CD4-positive, alpha-beta T cell treated with Interleukin-1 beta for 1 hour (primary cell): ENCODE data around the gene SPARC.

Source experiments
- DNase-seq, 2 donors: peaks; one replicate each; pipeline ENCODE4 v3.0.0-alpha.2; 2020 to 2022

Gene SPARC

GRCh38 chr5:151618907-151619306 lies 67.8 kb downstream of the SPARC start:
- DNase-seq: no peak

GRCh38 chr5:151617841-151618710 lies 68.6 kb downstream of the SPARC start:
- no peak for DNase-seq

DNA sequence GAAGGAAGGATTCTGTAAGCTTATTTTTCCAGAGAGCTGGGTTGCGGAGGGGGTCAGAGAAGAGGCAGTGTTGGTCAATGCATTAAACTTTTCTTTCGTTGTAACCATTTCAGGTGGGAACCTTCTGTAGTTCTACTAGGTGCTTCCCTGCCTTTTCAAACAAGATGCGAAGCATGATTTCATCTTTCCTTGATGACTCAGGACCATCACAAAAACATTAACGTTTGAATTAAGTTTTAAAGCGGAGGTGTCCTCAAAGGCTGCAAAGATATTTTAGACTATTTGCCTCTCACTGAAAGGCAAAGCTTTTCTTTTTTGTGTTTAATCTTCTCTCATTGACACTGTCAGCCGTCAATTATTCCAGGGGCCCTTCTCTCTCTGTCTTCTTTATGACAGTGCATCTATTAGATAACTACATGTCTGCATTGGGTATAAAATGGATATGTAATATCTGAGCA lies 69.3 kb downstream of the SPARC start:
- no peak for DNase-seq

DNA sequence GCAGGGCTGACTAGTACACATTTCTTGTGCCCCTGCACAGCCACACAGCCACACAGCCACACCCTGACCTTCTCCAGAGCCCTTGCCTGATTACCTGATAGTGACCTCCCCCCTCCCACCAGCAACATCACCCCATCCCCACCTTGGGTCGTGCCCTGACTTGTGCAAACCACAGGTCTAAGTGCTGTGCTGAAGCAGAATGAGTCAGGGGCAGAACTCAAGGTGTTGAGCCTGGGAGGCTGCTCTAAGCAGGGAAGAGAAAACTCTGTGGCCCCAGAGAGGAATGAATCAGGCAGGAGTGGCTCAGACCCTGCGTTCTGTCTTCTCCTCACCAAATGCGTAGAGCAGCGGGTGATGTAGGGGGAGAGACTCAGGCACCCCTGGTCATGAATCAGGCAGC lies 71.3 kb downstream of the SPARC start:
- no peak for DNase-seq

- DNase-seq: no peak
These were observed 72.2 kb downstream of the SPARC start for GRCh38 chr5:151614565-151614964.

DNA sequence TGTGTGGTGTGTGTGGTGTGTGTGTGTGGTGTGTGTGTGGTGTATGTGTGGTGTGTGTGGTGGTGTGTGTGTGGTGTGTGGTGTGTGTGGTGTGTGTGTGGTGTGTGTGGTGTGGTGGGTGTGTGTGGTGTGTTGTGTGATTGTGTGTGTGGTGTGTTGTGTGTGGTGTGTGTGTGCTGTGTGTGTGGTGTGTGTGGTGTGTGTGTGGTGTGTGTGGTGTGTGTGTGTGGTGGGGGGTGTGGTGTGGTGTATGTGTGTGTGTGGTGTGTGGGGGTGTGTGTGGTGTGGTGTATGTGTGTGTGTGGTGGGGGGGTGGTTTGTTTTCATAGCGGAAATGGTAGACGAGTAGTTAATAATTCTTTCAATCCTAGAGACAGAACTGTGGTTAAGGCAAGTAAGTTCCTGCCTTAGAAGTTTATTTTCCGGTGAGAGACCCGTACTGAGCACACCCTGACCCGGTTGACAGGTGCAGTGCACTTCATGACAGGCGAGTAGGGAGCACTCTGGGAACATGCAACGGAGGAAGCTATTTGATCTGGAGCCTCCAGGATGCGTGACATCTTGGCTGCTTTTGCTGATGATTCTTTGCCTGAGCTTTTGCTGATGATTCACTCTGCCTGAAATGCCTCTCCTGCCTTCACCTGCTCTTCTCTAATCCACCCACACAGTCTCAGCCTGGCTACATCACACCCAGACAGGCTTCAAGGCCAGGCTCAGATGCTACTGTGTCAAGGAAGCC lies 73.9 kb downstream of the SPARC start:
- DNase-seq: peak; percentile 10 to 50

GRCh38 chr5:151611127-151611775 lies 75.5 kb downstream of the SPARC start:
- DNase-seq: no peak
